GM18867 (cell line): ENCODE data around the gene AGPAT3.
A peak's percentile ranks its signal among the peaks of the same experiment; 100 is the strongest.

Experiments
- ATAC-seq: cut with Tn5 transposase; IDR thresholded peaks from one replicate; pipeline ENCODE4 v1.9.1; 2021; ENCODE audit warnings: mild to moderate bottlenecking, moderate library complexity; ENCODE audit not compliant: unreplicated experiment

The AGPAT3 gene

GRCh38 chr21:43988506-43989230 lies 123.6 kb downstream of the AGPAT3 start:
- ATAC-seq: no peak

- no peak for ATAC-seq
Observed at GRCh38 chr21:43989401-43989800, 124.4 kb downstream of the AGPAT3 start.

- ATAC-seq: no peak
Observed at GRCh38 chr21:43991447-43991991, 126.5 kb downstream of the AGPAT3 start.

- ATAC-seq: no peak
Observed at GRCh38 chr21:43992121-43992520, 127.1 kb downstream of the AGPAT3 start.

GRCh38 chr21:43993420-43993934 lies 128.5 kb downstream of the AGPAT3 start:
- no peak for ATAC-seq

- no peak for ATAC-seq
Observed at GRCh38 chr21:43994085-43994484, 129.1 kb downstream of the AGPAT3 start.

- no peak for ATAC-seq
Observed at GRCh38 chr21:43994646-43995045, 129.6 kb downstream of the AGPAT3 start.

GRCh38 chr21:43995521-43996105 lies 130.6 kb downstream of the AGPAT3 start:
- no peak for ATAC-seq

GRCh38 chr21:43997766-43998742 lies 133.0 kb downstream of the AGPAT3 start:
- ATAC-seq: no peak

GRCh38 chr21:44000360-44000759 lies 135.3 kb downstream of the AGPAT3 start:
- ATAC-seq: no peak

GRCh38 chr21:44002511-44002910 lies 137.5 kb downstream of the AGPAT3 start:
- no peak for ATAC-seq

- no peak for ATAC-seq
Observed at GRCh38 chr21:44003307-44003966, 138.4 kb downstream of the AGPAT3 start.

GRCh38 chr21:44005071-44005470 lies 140.0 kb downstream of the AGPAT3 start:
- no peak for ATAC-seq

- ATAC-seq: no peak
Observed at GRCh38 chr21:44005593-44005992, 140.6 kb downstream of the AGPAT3 start.

- no peak for ATAC-seq
Observed at GRCh38 chr21:44006017-44006619, 141.1 kb downstream of the AGPAT3 start.

- no peak for ATAC-seq
Observed at GRCh38 chr21:44006656-44007055, 141.6 kb downstream of the AGPAT3 start.

- ATAC-seq: no peak
Observed at GRCh38 chr21:44010429-44010828, 145.4 kb downstream of the AGPAT3 start.

- ATAC-seq: no peak
Observed at GRCh38 chr21:44011123-44011522, 146.1 kb downstream of the AGPAT3 start.

GRCh38 chr21:44011579-44012473 lies 146.8 kb downstream of the AGPAT3 start, which contains the start of gene TRAPPC10:
Gene TRAPPC10, plus strand, starts transcription at chr21:44012309. Its CDS starts 185 bp downstream, at chr21:44012494.
- ATAC-seq: peak; percentile 64
